ENCODE results near the gene UBE2L5. TPM values are rescaled to one million over a fixed set of nuclear protein-coding genes. Genes with fewer than 3 reads are reported as not detected.

Gene UBE2L5
- total and polyA plus RNA-seq, 2 of the 8 experiments (the other 6 are each of a cell fraction or from before 2014, with no cell fraction given) = not detected

DNA sequence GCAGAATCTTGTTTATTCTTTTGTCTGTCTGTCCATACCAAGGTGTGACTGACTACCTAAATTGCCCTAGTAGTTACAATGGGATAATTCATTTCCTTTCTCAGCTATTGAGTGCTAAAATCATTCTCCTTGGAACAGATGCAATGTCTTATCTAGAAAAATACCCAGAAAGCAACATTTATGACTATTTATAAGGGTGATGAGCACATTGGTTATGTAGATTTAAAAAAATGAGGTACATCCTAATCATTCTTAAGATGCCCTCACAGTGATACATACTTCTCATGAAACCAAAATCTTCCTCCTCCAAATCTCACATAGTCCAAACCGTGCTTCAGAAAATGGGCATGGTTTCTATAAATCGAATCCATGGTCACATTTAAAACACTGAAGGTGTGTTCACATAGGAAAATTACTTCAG, 11.6 kb upstream of the UBE2L5 start (continued):
- TF ChIP-seq GTF2F1 (IDR thresholded peaks at IDR 0.05; ENCODE audit: borderline replicate concordance, low read depth, low read length) = no peak
- TF ChIP-seq KDM1A (IDR thresholded peaks at IDR 0.05; ENCODE audit: borderline replicate concordance, low read length) = no peak
- no peak for TF ChIP-seq POU5F1 (IDR thresholded peaks at IDR 0.05; ENCODE audit: low read depth, low read length)

All from H1 (cell line).